CD4-positive, alpha-beta T cell treated with Interleukin-4 for 4 hours (primary cell): ENCODE results near the gene COL6A2.
"Not testable (repeated sequence)": the region's sequence is repeated elsewhere in the genome, so short reads cannot be mapped to it uniquely, and the experiment has no call there.

Source experiments
- DNase-seq: peaks from one replicate; pipeline ENCODE4 v3.0.0-alpha.2; 2020

The COL6A2 gene

DNA sequence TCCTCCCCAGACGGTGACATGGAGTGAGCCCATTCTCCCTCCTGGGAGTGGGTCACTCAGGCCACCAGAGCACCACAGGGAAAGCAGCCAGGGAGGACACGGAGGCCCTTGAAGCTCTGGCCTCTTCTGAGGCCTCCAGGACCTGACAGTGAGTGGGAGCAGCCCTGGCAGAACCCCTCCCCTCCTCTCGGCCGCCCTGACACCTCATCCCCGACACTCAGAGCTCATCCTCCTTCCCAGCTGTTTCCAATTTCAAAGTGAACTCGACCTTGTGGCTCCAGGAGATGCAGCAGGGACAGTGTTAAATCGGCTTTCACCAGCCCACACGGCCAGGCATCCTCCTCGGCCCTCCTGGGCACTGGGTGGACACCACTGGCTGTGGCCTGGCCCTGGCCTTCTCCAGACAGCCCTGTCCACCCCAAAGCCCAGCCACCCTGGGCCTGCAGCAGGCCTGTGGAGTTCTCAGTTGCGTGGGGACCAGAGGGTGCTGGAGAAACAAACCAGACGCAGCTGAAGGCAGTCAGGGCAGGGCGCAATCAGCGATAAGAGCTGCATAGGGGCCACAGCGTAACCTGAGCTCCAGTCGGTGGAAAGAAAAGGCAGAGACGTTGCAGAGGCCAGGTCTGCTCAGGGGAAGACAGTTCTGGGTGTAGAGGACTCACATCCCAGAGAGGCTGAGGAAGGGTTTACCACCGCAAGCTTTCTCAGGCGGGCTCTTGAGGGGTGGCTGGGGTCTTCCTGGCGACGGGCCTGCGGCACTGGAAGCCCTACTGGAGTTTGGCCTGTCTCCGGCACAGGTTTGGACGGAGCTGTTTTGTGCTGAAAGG is 30.4 kb downstream of the COL6A2 start:
- DNase-seq: no peak

GRCh38 chr21:46128933-46129571 is 31.1 kb downstream of the COL6A2 start:
- DNase-seq: no peak

- DNase-seq: no peak
These were observed 32.1 kb downstream of the COL6A2 start for GRCh38 chr21:46129846-46130651.

DNA sequence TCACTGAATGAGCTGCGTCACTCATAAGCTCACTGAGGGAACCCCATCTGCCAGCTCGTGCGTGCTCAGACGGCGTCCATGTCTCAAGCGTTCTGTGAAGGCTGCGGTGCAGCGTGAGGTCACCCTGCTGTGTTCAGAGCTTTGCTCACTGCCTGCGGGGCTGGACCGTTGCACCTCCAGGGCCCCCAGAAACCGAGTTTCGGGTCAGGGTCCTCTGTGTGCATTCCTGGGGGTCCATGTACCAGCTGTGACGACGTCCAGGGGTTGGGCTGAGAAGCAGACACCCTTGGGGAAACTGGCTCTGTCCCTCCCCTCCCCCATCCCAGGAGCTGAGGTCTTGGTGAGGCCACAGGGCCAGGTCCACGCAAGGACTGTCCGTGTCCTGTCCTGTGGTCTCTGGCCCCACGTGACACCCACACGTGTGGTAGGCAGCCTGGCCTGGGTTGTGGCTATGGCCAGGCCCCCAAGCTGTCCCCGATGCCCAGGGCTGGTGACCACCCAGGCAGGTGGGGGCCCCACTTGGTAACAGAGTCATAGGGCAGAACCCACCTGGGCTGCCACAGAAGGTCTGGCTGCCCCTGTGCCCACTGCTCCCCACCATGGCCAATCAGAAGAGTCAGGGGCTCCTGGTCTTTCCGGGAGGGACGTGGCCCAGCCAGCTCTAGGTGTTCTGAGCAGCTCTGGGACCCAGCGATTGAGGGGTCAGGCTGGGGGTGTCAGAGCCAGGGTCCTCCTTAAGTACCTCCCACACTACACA is 33.1 kb downstream of the COL6A2 start:
- no peak for DNase-seq

DNA sequence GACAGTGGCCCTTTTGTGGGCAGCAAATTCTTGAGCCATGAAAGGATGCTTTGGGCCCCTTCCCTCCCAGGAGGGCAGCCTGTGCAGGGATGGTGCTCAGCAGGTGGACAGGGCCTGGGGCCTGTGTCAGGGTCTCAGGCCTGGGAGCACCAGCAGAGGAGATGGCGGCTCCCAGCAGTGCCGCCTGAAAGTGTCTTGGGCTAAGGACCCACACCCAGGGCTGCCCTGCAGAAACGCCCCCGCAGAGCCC is 33.6 kb downstream of the COL6A2 start:
- DNase-seq: no peak

GRCh38 chr21:46131838-46132651 is 34.1 kb downstream of the COL6A2 start:
- no peak for DNase-seq

DNA sequence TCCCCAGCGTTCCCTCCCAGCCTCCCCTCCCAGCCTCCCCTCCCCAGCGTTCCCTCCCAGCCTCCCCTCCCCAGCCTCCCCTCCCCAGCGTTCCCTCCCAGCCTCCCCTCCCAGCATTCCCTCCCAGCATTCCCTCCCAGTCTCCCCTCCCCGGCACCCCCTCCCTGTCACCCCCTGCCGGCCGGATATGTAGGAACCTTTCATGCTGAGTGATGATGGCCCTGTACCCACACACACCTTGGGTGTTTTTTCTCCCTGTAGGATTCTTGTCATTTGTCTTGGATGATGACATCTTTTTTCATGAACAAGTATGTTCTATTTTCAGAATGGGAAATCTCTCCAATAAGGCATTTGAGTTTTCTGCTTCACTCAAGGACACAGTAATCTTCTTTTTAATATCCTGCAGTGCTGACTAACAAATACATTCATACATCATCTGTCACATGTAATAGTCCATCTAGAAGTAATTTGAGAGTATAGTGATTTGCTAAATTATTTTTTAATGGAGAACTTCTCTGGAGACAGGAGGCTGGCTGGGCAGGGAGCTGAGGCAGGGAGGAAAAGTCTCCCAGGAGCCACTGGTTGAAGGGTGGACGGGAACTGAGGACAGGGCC is 38.0 kb downstream of the COL6A2 start:
- DNase-seq: no peak

GRCh38 chr21:46136739-46137349 is 38.9 kb downstream of the COL6A2 start:
- DNase-seq: no peak

DNA sequence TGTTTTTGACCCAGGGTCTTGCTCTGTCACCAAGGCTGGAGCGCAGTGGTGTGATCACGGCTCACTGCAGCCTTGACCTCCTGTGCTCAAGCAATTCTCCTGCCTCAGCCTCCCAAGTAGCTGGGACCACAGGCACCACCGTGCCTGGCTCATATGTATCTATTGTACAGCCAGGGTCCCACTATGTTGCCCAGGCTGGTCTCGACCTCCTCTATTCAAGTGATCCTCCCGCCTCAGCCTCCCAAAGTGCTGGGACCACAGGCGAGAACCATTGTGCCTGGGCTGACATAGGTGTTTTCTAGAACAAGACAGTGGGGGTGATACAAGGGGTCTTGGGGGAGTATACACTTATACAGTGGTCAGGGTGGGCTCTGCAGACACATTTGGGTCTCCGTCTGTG is 40.0 kb downstream of the COL6A2 start:
- no peak for DNase-seq

- no peak for DNase-seq
These were observed 40.6 kb downstream of the COL6A2 start for GRCh38 chr21:46138383-46138970.

DNA sequence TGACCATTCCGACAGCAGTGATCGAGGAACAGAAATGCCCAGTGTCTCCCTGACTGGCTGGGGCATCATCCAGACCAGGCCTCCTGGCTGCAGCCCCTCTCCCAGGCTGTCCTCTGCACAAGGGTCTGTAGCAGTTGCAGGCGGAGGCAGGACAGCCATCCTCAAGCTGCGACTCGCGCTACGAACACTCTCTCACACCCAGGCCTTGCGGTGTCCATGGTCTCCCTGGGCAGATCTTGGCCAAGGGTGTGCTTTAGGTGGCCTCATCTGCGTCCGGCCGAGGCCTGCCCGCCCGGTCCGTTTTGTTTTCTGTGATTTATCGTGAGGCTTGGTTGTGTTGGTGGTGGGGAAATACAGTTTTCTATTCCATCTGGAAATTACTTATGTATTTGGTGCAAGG is 41.8 kb downstream of the COL6A2 start:
- DNase-seq: no peak

DNA sequence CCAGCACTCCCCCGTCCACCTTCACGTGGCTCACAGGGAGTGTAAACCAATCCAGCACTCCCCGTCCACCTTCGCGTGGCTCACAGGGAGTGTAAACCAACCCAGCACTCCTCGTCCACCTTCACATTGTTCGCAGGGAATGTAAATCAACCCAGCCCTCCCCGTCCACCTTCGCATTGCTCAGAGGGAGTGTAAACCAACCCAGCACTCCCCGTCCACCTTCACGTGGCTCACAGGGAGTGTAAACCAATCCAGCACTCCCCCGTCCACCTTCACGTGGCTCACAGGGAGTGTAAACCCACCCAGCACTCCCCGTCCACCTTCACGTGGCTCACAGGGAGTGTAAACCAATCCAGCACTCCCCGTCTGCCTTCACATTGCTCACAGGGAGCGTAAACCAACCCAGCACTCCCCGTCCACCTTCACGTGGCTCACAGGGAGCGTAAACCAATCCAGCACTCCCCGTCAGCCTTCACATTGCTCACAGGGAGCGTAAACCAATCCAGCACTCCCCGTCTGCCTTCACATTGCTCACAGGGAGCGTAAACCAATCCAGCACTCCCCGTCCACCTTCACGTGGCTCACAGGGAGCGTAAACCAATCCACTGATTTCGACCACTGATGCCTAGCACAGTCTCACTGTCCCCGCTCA is 42.6 kb downstream of the COL6A2 start:
- not testable (repeated sequence) for DNase-seq

DNA sequence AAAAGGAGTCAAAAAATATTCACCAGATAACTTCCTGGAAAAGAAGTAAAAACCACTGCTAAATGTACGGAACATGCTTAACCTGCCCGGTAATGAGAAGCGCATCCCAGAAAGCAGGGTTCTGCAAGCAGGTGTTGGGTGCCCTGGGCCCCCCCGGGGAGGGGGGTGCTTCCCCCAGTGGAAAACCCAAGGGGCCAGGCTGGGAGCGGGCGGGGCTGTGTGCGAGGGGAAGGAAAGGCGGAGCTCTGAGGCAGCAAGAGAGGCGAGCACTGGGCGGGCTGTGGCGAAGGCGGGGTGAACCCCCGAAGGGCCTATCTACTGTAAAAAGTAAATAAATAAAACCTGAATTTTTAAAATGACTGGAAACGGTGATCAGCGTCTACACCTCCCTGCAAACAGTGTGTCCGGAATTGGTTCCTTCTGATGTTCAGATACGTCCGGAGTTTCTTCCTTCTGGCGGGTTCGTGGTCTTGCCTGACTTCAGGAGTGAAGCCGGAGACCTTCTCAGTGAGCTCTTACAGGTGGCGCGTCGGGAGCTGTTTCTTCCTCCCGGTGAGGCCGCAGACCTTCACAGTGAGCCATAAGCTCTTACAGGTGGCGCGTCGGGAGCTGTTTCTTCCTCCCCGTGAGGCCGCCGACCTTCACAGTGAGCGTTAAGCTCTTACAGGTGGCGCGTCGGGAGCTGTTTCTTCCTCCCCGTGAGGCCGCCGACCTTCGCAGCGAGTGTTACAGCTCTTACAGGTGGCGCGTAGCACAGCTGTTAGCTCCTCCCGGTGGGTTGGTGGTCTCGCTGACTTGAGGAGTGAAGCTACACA is 44.1 kb downstream of the COL6A2 start:
- DNase-seq: no peak

DNA sequence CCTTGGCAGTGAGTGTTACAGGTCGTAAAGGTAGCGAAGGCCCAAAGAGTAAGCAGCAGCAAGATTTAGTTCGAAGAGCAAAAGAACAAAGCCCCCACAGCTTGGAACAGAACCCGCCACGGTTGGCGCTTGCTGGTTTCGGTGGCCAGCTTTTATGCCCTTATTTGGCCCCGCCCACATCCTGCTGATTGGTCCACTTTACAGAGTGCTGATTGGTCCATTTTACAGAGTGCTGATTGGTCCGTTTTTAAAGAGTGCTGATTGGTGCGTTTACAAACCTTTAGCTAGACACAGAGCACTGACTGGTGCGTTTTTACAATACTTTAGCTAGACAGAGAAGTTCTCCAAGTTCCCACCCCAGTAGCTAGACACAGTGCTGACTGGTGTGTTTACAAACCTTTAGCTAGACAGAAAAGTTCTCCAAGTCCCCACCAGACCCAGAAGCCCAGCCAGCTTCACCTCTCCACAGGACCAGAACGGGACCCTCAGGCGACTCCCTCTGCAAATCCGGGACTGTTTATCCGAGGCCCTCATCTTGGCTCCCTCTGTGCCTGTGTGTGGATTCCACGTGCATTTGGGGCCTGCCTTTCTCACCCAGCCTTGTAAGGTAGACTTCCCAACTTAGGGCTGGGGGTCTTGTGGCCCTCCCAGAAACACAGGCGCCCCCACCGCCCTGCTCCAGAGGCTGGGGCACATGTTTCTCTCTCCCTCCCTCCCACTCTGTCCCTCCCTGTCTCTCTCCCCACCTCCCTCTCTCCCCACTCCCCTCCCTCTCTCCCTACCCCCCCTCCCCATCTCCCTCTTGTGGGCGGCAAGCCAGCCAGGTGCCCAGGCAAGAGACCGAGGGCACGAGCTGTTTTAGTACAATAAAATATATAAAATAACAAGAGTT is 44.9 kb downstream of the COL6A2 start:
- no peak for DNase-seq

- no peak for DNase-seq
These were observed 46.7 kb downstream of the COL6A2 start for GRCh38 chr21:46144464-46145070.

DNA sequence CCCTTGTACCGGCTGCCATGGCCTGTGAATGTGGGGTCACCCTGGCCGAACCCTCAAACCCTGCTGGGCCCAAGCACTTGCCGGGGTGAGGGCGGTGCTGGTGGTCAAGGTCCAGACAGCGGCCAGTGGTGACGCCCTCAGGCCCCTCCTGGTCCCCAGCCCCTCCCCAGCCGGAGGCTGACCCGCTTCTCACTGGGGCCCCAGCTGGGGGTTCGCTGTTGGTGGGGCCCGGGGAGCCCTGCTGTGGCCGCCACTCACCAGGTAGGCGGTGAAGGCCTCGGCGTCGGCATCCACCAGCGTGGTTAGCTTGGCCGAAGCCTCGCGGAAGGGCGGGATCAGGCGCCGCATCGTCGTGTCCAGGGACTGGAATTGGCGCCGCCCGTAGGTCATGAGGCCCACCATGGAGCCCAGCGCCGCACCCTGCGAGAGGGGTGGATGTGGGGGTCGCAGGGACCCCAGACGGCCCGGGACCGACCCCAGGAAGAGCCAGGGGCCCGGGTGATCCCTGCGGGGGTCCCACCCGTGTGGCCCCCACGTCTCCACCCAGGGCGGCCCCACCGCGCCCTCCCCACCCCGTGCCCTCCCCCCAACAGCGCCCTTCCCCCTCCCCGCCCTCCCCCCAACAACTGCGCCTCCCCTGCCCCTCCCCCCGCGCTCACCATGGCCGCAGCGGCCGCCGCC is 47.4 kb downstream of the COL6A2 start:
- no peak for DNase-seq
